ENCODE results near the gene CYP26A1. TPM values are rescaled to one million over a fixed set of nuclear protein-coding genes. Genes with fewer than 3 reads are reported as not detected.
A peak's percentile ranks its signal among the peaks of the same experiment; 100 is the strongest.

The CYP26A1 gene
- total and polyA plus RNA-seq, 2 experiments from 2014 or later, result 1.2 to 1.8 TPM

- Histone ChIP-seq H3K27ac (ENCODE audit: low read depth) (no peak overlapping the region; the same call in 1 of the 2 replicates), H4K20me1 (replicated peaks; ENCODE audit: insufficient read depth) (no peaks in the 10 kb centered on the region), H3K4me3 (no peak overlapping the region), H3K36me3 (ENCODE audit: insufficient read depth) (no peaks in the 10 kb centered on the region), H3K9me2 (ENCODE audit: insufficient read depth) (no peaks in the 10 kb centered on the region), H3F3A (replicated peaks; ENCODE audit: low read depth) (no peaks in the 10 kb centered on the region), H2AFZ (no peak overlapping the region), H3K4me1 (ENCODE audit: insufficient read depth) (peaks cover 25% of the 10 kb centered on the region), H3K4me2 (peak overlapping the region; percentile 10; the same call in 1 of the 2 replicates), H3K79me2 (replicated peaks; ENCODE audit: insufficient read depth) (no peaks in the 10 kb centered on the region), H3K27me3 (ENCODE audit: insufficient read depth) (no peaks in the 10 kb centered on the region)
- Mint-ChIP-seq H3K9me3 (no peaks in the 10 kb centered on the region), H3K4me3 (no peak overlapping the region; the same call in 2 of the 3 replicates), H3K27ac (no peak overlapping the region), H3K27me3 (ENCODE audit: insufficient read depth, low read depth, poor library complexity) (no peaks in the 10 kb centered on the region), H3K4me1 (peaks cover 27% of the 10 kb centered on the region), H3K36me3 (ENCODE audit: low read depth) (peaks cover 3% of the 10 kb centered on the region; the same call in 2 of the 3 replicates)
- no peak for DNase-seq (ENCODE audit: low spot score)
- TF ChIP-seq JUNB (IDR thresholded peaks at IDR 0.05; ENCODE audit: unreplicated experiment) (no peak), ZNF331 (CRISPR knock-in tag; IDR thresholded peaks at IDR 0.05; ENCODE audit: low read depth) (no peak)
- no peak for ATAC-seq
These were observed 40.9 kb upstream of the CYP26A1 start for GRCh38 chr10:93032809-93033137.

DNA sequence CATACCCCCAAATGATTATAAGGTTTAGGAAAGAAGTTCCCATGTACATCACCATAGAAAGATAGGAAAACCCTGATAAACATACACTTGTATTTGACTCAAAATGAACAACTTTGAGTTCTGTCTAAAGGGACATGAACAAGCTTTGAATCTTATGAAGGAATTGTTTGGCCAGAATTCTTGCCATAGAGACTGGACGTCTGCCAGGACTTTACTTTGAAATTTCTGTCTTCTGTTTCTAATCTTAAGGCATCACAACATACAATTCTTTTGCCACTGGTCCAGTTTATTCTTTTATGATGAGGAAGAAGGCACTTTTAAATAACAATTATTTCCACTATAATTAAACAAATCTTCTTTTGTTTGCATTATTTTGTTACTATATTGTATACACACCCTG, 39.3 kb upstream of the CYP26A1 start:
- no peak for DNase-seq (ENCODE audit: low spot score)
- Histone ChIP-seq H3K36me3 (ENCODE audit: insufficient read depth) (no peaks in the 10 kb centered on the region), H3K79me2 (replicated peaks; ENCODE audit: insufficient read depth) (no peaks in the 10 kb centered on the region), H3K27me3 (ENCODE audit: insufficient read depth) (no peaks in the 10 kb centered on the region), H3K4me1 (ENCODE audit: insufficient read depth) (peaks cover 25% of the 10 kb centered on the region), H3K4me2 (no peak overlapping the region), H3K4me3 (no peak overlapping the region), H2AFZ (no peak overlapping the region), H3K27ac (ENCODE audit: low read depth) (no peak overlapping the region), H3K9me2 (ENCODE audit: insufficient read depth) (no peaks in the 10 kb centered on the region), H3F3A (replicated peaks; ENCODE audit: low read depth) (no peaks in the 10 kb centered on the region), H4K20me1 (replicated peaks; ENCODE audit: insufficient read depth) (no peaks in the 10 kb centered on the region)
- no peak for ATAC-seq
- no peak overlapping the region for H3K27ac Mint-ChIP-seq
- no peaks in the 10 kb centered on the region; the same call in 2 of the 3 replicates for H3K36me3 Mint-ChIP-seq (ENCODE audit: low read depth)
- H3K27me3 Mint-ChIP-seq (ENCODE audit: insufficient read depth, low read depth, poor library complexity), result no peaks in the 10 kb centered on the region
- H3K9me3 Mint-ChIP-seq, result no peaks in the 10 kb centered on the region
- peaks cover 30% of the 10 kb centered on the region for H3K4me1 Mint-ChIP-seq
- no peak overlapping the region for H3K4me3 Mint-ChIP-seq
- no peak for TF ChIP-seq CREB1 (CRISPR knock-in tag; IDR thresholded peaks at IDR 0.05; ENCODE audit: low read depth)
- TF ChIP-seq EZH2phosphoT487 (IDR thresholded peaks at IDR 0.05; ENCODE audit: unreplicated experiment), result no peak
- no peak for TF ChIP-seq ETS1 (IDR thresholded peaks at IDR 0.05)
- no peak for TF ChIP-seq NANOG (IDR thresholded peaks at IDR 0.05; ENCODE audit: borderline replicate concordance)
- no peak for TF ChIP-seq ZNF331 (CRISPR knock-in tag; IDR thresholded peaks at IDR 0.05; ENCODE audit: low read depth)
- no peak for TF ChIP-seq CTCF (conservative IDR thresholded peaks at IDR 0.05; ENCODE audit: low read depth in 2 of 2)
- no peak for TF ChIP-seq ZNF114 (CRISPR knock-in tag; IDR thresholded peaks at IDR 0.05)
- TF ChIP-seq JUNB (IDR thresholded peaks at IDR 0.05; ENCODE audit: unreplicated experiment), result no peak
- no peak for TF ChIP-seq EZH2 (IDR thresholded peaks at IDR 0.05; ENCODE audit: low read depth, unreplicated experiment)
- TF ChIP-seq REST (IDR thresholded peaks at IDR 0.05; ENCODE audit: unreplicated experiment), result no peak

Measured in GM23338 (cell line).